Right lobe of liver (tissue), 4 donors: ENCODE results near the gene HES3.
A peak's percentile ranks its signal among the peaks of the same experiment; 100 is the strongest.

Experiments used
- CTCF ChIP-seq, 4 donors: fragments of 200-600 bp in 3 of 4; fragments of 450-650 bp in 1 of 4; IDR thresholded peaks; one replicate each; pipeline versions ENCODE4 v1.5.1 to v1.8.0; 2016 to 2022; ENCODE audit warnings: antibody characterized with exemption in 4 of 4, mild to moderate bottlenecking in 2 of 4
- POLR2A ChIP-seq: fragments of 450-650 bp; IDR thresholded peaks from one replicate; pipeline ENCODE4 v1.6.1; 2017; ENCODE audit warnings: antibody characterized with exemption, mild to moderate bottlenecking
- donor health status: DM: no; HTN: no; CAD: no.
- donor health status: DM: no; HTN: no; CAD: no.
- donor health status: DM: no; HTN: yes; CAD: no.

GRCh38 chr1:6246497-6247467 lies 2.8 kb downstream of the HES3 start:
- TF ChIP-seq CTCF (IDR thresholded peaks at IDR 0.05): peak; percentile 85 to 94 (median 88)
- no peak for TF ChIP-seq POLR2A
